HG03280 (cell line): ENCODE measurements around the gene ZNG1B.
"Not testable (repeated sequence)": the region's sequence is repeated elsewhere in the genome, so short reads cannot be mapped to it uniquely, and the experiment has no call there.

Source experiments
- ATAC-seq: cut with Tn5 transposase; IDR thresholded peaks from one replicate; pipeline ENCODE4 v1.9.1; 2021; ENCODE audit warnings: mild to moderate bottlenecking, moderate library complexity; ENCODE audit not compliant: unreplicated experiment

The ZNG1B gene

GRCh38 chr2:113437508-113438465, at the start of gene ZNG1B:
TSS of gene ZNG1B (plus strand) at chr2:113437691. CDS start at chr2:113437869, 178 bp downstream.
- ATAC-seq, result not testable (repeated sequence)

DNA sequence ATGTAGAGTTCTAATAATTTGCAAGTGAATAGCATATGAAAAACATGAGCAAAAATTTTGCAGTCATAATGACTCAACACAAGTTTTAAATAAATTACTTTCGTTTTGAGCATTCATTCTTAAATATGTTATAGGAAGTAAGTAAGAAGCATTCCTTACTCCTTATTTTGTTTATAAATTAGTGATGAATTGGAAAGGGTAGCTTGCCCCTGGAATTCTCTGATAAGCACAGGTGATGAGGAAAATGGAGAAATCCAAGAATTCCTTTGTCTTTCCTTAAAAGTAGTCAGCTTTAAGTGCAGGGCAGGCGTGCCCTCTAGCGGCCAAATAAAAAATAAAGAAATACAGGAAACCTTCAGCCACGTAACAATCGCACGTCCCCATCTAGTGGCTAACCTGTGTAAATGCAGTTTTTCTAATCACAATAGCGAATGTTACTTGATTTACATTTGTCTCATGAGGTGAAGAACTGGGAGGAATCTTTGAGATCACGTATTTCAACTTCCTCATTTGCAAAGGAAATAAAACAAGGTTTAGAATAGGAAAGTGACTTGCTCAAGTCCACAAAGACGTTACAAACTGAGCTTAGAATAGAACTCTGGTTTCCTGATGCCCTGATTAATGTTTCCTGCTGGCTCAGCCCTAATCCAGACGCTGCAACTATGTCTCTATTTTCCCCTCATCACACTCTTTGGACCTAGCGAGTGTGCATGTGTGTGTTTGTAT, 47.2 kb upstream of the ZNG1B start:
- ATAC-seq, result peak; percentile 79

DNA sequence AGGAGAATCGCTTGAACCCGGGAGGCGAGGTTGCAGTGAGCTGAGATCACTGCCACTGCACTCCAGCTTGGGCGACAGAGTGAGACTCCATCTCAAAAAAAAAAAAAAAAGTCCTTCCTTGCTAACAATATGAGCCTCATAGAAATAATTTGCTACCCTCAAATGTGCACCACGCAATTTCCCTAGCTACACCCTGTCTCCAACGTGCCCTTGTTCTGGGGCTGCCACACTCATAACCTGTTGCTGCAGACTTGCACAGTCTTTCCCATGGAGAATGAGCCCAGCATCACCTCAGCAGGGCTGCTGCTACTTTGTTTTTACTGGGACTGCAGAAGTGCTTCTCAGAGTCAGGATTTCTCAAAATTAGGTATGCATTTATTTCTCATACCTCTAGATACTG, 46.4 kb upstream of the ZNG1B start:
- no peak for ATAC-seq

GRCh38 chr2:113406114-113406513, 31.4 kb upstream of the ZNG1B start:
- ATAC-seq, result no peak

GRCh38 chr2:113407446-113408099, 29.9 kb upstream of the ZNG1B start:
- ATAC-seq, result no peak

DNA sequence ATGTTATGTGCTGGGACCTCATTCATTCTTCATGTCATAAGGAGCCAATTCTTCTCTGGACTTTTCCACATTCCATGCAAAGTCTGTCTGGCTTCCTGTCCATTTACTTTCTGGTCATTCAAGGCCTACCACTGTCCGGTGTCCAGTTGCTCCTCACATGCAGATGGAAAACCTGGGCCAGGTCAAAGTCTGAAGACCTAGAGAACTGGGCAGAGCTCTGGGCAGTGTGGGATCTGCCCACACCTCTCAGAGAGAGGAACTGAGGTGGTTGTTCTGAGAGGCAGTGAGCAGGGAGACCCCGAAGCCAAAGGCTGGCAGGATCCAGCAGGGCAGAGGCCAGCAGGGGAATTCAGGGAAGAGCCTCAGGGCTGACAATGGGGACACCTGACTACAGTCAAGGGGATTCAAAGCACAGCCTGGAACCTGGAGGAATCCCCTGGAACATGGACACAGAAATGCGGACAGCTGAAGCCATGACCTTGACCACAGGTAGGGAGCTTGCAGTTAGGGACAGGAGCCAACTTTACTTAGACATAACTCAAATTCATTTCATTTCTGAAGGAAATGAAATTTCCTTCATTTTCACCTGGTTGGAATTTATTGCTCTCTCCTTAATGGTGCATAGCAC, 25.7 kb upstream of the ZNG1B start:
- ATAC-seq, result not testable (repeated sequence)

DNA sequence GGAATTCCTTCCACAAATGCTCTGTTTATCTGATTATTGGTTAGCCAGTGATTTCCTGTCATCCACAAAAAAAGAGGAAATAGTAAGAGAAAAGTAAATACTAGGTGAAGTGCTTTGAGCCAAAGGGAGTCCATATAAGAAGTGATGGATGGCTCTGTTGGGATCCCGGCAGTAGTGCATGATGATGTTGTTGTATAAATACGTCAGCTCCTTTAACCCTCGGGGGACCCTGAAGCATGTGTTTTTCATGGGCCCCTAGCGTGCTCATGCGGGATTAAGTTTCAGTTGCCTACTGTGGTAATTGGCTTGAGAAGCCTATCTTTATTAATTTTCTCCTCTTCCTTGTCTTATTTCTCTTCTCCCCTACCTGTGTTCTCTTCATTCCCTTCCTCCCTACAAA, 24.7 kb upstream of the ZNG1B start:
- ATAC-seq, result not testable (repeated sequence)

DNA sequence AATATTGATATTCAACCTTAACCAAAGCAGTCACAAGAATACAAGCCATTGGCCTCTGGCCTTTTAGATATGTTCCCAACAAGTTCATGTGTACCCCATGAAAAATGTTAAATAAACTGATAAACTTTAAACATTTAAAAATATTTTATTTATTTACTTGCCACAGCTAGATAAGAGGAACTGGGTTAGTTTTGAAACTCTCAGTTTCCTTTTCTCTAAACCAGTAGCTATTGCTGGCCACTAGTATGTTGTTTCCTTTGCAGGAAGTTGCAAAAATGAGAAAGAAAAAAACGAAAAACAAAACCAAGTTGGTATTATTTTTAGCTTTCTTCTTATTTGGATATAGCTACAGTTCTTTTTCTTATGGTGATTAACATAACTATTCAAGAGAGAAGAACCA, 5.7 kb upstream of the ZNG1B start:
- not testable (repeated sequence) for ATAC-seq

DNA sequence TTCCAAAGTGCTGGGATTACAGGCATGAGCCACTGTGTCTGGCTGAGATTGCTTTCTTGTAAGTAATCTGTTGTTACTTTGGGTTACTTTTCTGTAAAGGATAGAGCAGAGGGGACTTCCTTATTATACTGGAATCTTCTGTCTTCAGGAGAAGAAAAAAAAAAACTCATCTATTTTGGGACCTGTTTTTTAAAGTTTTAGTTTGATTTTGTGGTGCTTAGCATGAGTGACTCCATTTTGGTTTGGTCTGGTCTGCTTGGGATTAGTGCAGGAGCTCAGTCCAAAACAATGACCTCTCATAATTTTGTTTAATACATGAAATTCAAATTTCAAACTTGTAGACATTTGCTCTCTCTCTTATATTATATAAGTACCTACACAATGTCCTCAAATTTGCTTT, 4.0 kb upstream of the ZNG1B start:
- not testable (repeated sequence) for ATAC-seq

GRCh38 chr2:113465770-113466169, 28.3 kb downstream of the ZNG1B start:
- ATAC-seq, result not testable (repeated sequence)

- ATAC-seq, result not testable (repeated sequence)
These were observed 39.3 kb downstream of the ZNG1B start for GRCh38 chr2:113476688-113477368.

GRCh38 chr2:113496527-113496926, 59.0 kb downstream of the ZNG1B start:
- ATAC-seq, result not testable (repeated sequence)

- not testable (repeated sequence) for ATAC-seq
These were observed 60.9 kb downstream of the ZNG1B start, which contains the start of gene FOXD4L1 for GRCh38 chr2:113498365-113498764. TSS of gene FOXD4L1 (plus strand) at chr2:113498665. CDS start at chr2:113499257, 592 bp downstream.

GRCh38 chr2:113499019-113499885, 61.8 kb downstream of the ZNG1B start:
- ATAC-seq, result not testable (repeated sequence)

GRCh38 chr2:113499886-113500722, 62.6 kb downstream of the ZNG1B start:
- not testable (repeated sequence) for ATAC-seq

GRCh38 chr2:113500723-113501038, 63.2 kb downstream of the ZNG1B start:
- ATAC-seq, result not testable (repeated sequence)

DNA sequence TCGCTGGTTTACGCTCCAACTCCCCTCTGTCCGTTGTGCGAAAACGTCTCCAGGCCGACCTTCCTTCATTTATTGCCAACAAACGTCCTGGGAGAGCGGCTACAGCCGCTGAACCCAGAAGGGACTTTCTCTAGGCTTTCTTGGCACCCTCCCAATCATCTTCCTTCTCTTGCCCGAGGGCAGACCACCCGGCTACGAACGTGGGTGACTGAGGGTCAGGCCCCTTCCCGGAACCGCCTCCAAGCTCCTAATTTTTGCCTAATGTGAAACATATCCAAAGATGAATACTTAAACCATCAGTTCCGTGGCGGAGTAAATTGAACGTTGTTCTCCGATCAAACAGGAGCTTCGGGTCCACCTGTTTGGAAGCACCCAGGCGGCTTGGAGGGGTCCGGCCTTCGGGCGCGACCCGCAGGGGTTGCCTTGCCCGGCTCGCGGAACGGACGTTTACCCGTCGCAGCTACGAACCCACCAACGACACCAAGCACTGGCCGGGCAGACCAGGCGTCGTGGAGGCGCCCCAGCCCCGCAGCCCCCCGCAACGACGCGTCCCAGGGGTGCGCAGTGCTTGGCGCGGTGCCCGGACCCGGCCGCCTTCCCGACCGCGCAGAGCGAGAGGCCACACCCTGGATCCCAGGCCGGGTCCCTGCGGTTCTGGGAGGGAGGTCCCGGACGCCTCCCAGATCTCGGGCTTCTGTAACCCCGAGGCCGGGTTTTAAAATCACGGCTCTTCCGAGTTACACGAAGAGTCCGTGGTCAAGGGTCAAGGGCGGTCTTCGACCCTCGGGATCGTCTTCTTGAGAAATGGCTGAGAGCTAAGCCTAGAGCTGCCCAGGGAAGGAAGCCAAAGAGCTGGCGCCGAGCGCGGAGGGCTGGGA, 65.0 kb downstream of the ZNG1B start:
- not testable (repeated sequence) for ATAC-seq
